T follicular helper cell (primary cell): ENCODE data around the gene STK10.
"Not testable (repeated sequence)": the region's sequence is repeated elsewhere in the genome, so short reads cannot be mapped to it uniquely, and the experiment has no call there.

Experiments used
- DNase-seq: peaks from one replicate; pipeline ENCODE4 v3.0.0-alpha.2; 2020; ENCODE audit warnings: low read depth
- total RNA-seq, 2 experiments: gene quantifications; one replicate each; lab custom pipeline; 2026; lab: John Stamatoyannopoulos, UW

Gene STK10
- 171 to 597 reads per million in 2 experiments for total RNA-seq

GRCh38 chr5:172188033-172188892 lies at the start of gene STK10:
TSS of gene STK10 (minus strand) at chr5:172188224. CDS start at chr5:172188042, 182 bp downstream.
- DNase-seq: peak; percentile 86

GRCh38 chr5:172235827-172236736 lies 48.1 kb upstream of the STK10 start:
- DNase-seq: no peak

- DNase-seq: no peak
Observed at GRCh38 chr5:172235132-172235780, 47.2 kb upstream of the STK10 start.

- no peak for DNase-seq
Observed at GRCh38 chr5:172234031-172234430, 46.0 kb upstream of the STK10 start.

- DNase-seq: no peak
Observed at GRCh38 chr5:172229904-172230303, 41.9 kb upstream of the STK10 start.

GRCh38 chr5:172224996-172225395 lies 37.0 kb upstream of the STK10 start:
- DNase-seq: no peak

- DNase-seq: no peak
Observed at GRCh38 chr5:172223901-172224873, 36.2 kb upstream of the STK10 start.

- DNase-seq: no peak
Observed at GRCh38 chr5:172219296-172219695, 31.3 kb upstream of the STK10 start.

GRCh38 chr5:172216345-172216744 lies 28.3 kb upstream of the STK10 start:
- DNase-seq: no peak

- no peak for DNase-seq
Observed at GRCh38 chr5:172213126-172213525, 25.1 kb upstream of the STK10 start.

GRCh38 chr5:172211676-172212075 lies 23.7 kb upstream of the STK10 start:
- DNase-seq: no peak

GRCh38 chr5:172209714-172210113 lies 21.7 kb upstream of the STK10 start:
- DNase-seq: no peak

GRCh38 chr5:172207511-172207910 lies 19.5 kb upstream of the STK10 start:
- DNase-seq: no peak

GRCh38 chr5:172205984-172206383 lies 18.0 kb upstream of the STK10 start:
- not testable (repeated sequence) for DNase-seq

- no peak for DNase-seq
Observed at GRCh38 chr5:172200476-172200875, 12.5 kb upstream of the STK10 start.

GRCh38 chr5:172199446-172199845 lies 11.4 kb upstream of the STK10 start:
- DNase-seq: no peak

GRCh38 chr5:172197775-172198174 lies 9.8 kb upstream of the STK10 start:
- not testable (repeated sequence) for DNase-seq

GRCh38 chr5:172194985-172195774 lies 7.2 kb upstream of the STK10 start:
- DNase-seq: no peak

- DNase-seq: no peak
Observed at GRCh38 chr5:172193872-172194271, 5.8 kb upstream of the STK10 start, which contains the start of gene EFCAB9. TSS of gene EFCAB9 (plus strand) at chr5:172194172. CDS start at chr5:172194173, 1 bp downstream.
